ENCODE measurements around the gene ARRDC4.

DNA sequence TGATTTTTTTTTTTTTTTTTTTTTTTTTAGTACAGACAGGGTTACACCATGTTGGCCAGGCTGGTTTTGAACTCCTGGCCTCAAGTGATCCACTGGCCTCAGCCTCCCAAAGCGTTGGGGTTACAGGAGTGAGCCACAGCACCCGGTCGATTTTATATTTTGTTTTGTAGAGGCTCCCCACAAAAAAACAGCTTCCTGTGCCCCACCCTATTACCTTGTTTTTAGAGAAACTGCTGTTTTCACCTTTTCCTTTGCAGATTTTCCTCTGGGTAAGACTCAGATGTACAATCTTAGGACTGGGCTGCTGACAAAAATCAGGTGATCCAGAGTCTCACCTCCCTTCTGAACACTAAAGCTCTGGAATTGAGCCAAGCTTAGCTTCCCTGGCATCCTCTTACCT lies 20.6 kb downstream of the ARRDC4 start:
- TF ChIP-seq NFIC (IDR thresholded peaks at IDR 0.05): no peak
- no peak for TF ChIP-seq ZBTB7A (IDR thresholded peaks at IDR 0.05; ENCODE audit: low read depth)
- TF ChIP-seq TAF1 (IDR thresholded peaks at IDR 0.05; ENCODE audit: low read depth): no peak
- no peak for TF ChIP-seq CREB1 (IDR thresholded peaks at IDR 0.05; ENCODE audit: low read depth)
- TF ChIP-seq EP300 (IDR thresholded peaks at IDR 0.05; ENCODE audit: borderline replicate concordance): no peak
- no peak for TF ChIP-seq RAD21 (IDR thresholded peaks at IDR 0.05; ENCODE audit: low read depth)
- TF ChIP-seq, protein P1, sequence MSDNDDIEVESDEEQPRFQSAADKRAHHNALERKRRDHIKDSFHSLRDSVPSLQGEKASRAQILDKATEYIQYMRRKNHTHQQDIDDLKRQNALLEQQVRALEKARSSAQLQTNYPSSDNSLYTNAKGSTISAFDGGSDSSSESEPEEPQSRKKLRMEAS (IDR thresholded peaks at IDR 0.05): no peak
- no peak for TF ChIP-seq YY1 (IDR thresholded peaks at IDR 0.05; ENCODE audit: low read depth)
